MM.1S (cell line): Measurements from ENCODE around the gene ETFB.

Experiments
- DNase-seq: peaks from one replicate; pipeline ENCODE4 v3.0.0-alpha.2; 2015
- H2AFZ ChIP-seq: fragments of 300-600 bp; sonication (generic); 2 replicates; pipeline ENCODE4 v1.6.0; 2016; ENCODE audit warnings: antibody characterized with exemption, low read length
- H3F3A ChIP-seq: fragments of 300-600 bp; sonication (generic); 2 replicates; pipeline ENCODE4 v1.6.1; 2016; ENCODE audit warnings: mild to moderate bottlenecking, antibody characterized with exemption, low read length, moderate library complexity, mixed read lengths; ENCODE audit not compliant: insufficient read depth
- H3K27ac ChIP-seq: fragments of 300-600 bp; sonication (generic); 2 replicates; pipeline ENCODE4 v1.5.1; 2016; ENCODE audit warnings: mild to moderate bottlenecking, low read length
- H3K27me3 ChIP-seq: fragments of 300-600 bp; sonication (generic); replicated peaks from 2 replicates; pipeline ENCODE4 v1.6.0; 2016; ENCODE audit warnings: low read length; ENCODE audit not compliant: insufficient read depth
- H3K36me3 ChIP-seq: fragments of 300-600 bp; sonication (generic); replicated peaks from 2 replicates; pipeline ENCODE4 v1.6.1; 2016; ENCODE audit warnings: mild to moderate bottlenecking, low read length, mixed read lengths; ENCODE audit not compliant: insufficient read depth
- H3K4me1 ChIP-seq: fragments of 300-600 bp; sonication (generic); 2 replicates; pipeline ENCODE4 v1.6.1; 2016; ENCODE audit warnings: low read length, mixed read lengths
- H3K4me2 ChIP-seq: fragments of 300-600 bp; sonication (generic); 2 replicates; pipeline ENCODE4 v1.6.0; 2016; ENCODE audit warnings: low read depth, low read length
- H3K4me3 ChIP-seq: fragments of 300-600 bp; sonication (generic); 2 replicates; pipeline ENCODE4 v1.5.1; 2016; ENCODE audit warnings: low read length, mixed read lengths
- H3K79me2 ChIP-seq: fragments of 300-600 bp; sonication (generic); 2 replicates; pipeline ENCODE4 v1.6.1; 2016; ENCODE audit warnings: mixed run types, low read length, mixed read lengths
- H3K9ac ChIP-seq: fragments of 300-600 bp; sonication (generic); 2 replicates; pipeline ENCODE4 v1.6.1; 2016; ENCODE audit warnings: low read length, mixed read lengths
- H3K9me2 ChIP-seq: fragments of 300-600 bp; sonication (generic); replicated peaks from 2 replicates; pipeline ENCODE4 v1.6.1; 2016; ENCODE audit warnings: mild to moderate bottlenecking, low read length, mixed read lengths; ENCODE audit not compliant: insufficient read depth
- H3K9me3 ChIP-seq: fragments of 300-600 bp; sonication (generic); replicated peaks from 2 replicates; pipeline ENCODE4 v1.6.1; 2016; ENCODE audit warnings: mild to moderate bottlenecking, low read length, mixed read lengths; ENCODE audit not compliant: insufficient read depth
- H4K20me1 ChIP-seq: fragments of 300-600 bp; sonication (generic); 2 replicates; pipeline ENCODE4 v1.6.1; 2016; ENCODE audit warnings: mild to moderate bottlenecking, low read length, moderate library complexity, mixed read lengths; ENCODE audit not compliant: insufficient read depth
- EZH2 ChIP-seq: fragments of 300-600 bp; sonication (generic); optimal IDR thresholded peaks from 2 replicates; pipeline ENCODE3; 2017; ENCODE audit warnings: low read depth, mild to moderate bottlenecking, antibody characterized with exemption, low read length, mixed read lengths
- EZH2phosphoT487 ChIP-seq: fragments of 300-600 bp; sonication (generic); IDR thresholded peaks from 2 replicates; pipeline ENCODE4 v1.6.1; 2018; ENCODE audit warnings: antibody characterized with exemption, low read length
- TF ChIP-seq, protein P1 (sequence below): fragments of 300-600 bp; sonication (generic); IDR thresholded peaks from 2 replicates; pipeline ENCODE4 v1.5.1; 2016; ENCODE audit warnings: antibody characterized with exemption, low read length, mixed read lengths

Gene ETFB

DNA sequence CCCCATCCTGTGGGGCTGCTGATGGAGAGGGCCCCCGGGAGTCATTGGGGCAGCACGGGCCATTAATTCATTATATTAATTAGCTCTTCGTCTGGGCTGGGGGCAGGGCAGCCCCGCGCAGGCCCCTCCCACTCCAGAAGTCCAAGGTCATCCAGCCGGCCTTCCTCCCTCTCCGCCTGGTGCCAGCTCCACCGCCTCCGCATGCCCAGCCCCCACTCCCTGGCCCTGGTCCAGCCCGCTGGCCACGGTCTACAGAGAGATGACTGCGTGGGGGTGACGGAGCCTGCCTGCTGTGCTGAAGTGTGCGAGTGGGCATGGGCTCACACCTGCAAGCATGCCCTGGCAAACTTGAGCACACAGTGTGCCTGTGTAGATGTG, 45.9 kb downstream of the ETFB start:
- no peaks in the 10 kb centered on the region for H3K79me2 ChIP-seq
- no peaks in the 10 kb centered on the region for H3K27me3 ChIP-seq
- no peaks in the 10 kb centered on the region for H3K36me3 ChIP-seq
- H3K9me3 ChIP-seq = no peaks in the 10 kb centered on the region
- H4K20me1 ChIP-seq = no peaks in the 10 kb centered on the region
- H3K9me2 ChIP-seq = no peaks in the 10 kb centered on the region
- no peak overlapping the region for H3K9ac ChIP-seq
- H3K4me2 ChIP-seq = no peak overlapping the region
- no peak for DNase-seq
- no peaks in the 10 kb centered on the region for H3K4me1 ChIP-seq
- H2AFZ ChIP-seq = no peak overlapping the region
- H3F3A ChIP-seq = no peaks in the 10 kb centered on the region
- TF ChIP-seq EZH2phosphoT487 = no peak
- TF ChIP-seq EZH2 = no peak
- TF ChIP-seq, protein P1, sequence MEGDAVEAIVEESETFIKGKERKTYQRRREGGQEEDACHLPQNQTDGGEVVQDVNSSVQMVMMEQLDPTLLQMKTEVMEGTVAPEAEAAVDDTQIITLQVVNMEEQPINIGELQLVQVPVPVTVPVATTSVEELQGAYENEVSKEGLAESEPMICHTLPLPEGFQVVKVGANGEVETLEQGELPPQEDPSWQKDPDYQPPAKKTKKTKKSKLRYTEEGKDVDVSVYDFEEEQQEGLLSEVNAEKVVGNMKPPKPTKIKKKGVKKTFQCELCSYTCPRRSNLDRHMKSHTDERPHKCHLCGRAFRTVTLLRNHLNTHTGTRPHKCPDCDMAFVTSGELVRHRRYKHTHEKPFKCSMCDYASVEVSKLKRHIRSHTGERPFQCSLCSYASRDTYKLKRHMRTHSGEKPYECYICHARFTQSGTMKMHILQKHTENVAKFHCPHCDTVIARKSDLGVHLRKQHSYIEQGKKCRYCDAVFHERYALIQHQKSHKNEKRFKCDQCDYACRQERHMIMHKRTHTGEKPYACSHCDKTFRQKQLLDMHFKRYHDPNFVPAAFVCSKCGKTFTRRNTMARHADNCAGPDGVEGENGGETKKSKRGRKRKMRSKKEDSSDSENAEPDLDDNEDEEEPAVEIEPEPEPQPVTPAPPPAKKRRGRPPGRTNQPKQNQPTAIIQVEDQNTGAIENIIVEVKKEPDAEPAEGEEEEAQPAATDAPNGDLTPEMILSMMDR = no peak
- no peak overlapping the region for H3K4me3 ChIP-seq
- no peak overlapping the region for H3K27ac ChIP-seq

DNA sequence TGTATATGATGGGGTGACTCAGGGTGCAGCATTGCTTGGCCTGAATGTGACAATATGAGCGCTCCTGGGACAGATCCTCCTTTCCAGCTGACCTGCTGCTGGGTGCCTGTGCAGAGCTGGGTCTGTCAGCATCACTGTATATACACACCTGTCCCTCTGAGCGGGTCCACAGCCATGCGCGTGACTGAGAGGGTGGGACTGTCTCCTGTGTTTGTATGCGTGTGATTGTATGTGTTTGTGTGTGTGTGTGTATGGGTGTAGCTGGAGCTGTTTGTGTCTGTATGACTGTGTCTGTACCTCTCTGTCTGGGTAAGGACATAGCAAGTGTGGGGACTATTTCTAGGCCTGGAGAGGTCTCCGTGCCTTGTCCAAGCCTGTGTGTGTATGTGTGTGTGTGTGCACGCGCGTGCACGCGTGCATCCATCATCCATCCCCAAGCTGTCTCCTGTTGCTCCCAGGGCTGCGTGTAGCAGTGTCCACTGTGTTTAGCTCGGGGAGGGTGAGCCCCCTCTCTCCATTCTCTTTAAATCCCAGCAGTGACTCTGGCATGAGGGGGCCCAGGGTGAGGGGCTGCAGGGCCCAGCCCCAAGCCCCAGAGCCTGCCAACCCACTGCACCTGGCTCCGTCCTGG, 46.4 kb downstream of the ETFB start:
- Histone ChIP-seq H3K79me2 (no peaks in the 10 kb centered on the region), H3K4me3 (no peak overlapping the region), H3K9ac (no peak overlapping the region), H3K4me1 (no peaks in the 10 kb centered on the region), H3K36me3 (no peaks in the 10 kb centered on the region), H2AFZ (no peak overlapping the region), H4K20me1 (no peaks in the 10 kb centered on the region), H3K9me2 (no peaks in the 10 kb centered on the region), H3F3A (no peaks in the 10 kb centered on the region), H3K27ac (no peak overlapping the region), H3K9me3 (no peaks in the 10 kb centered on the region), H3K4me2 (no peak overlapping the region), H3K27me3 (no peaks in the 10 kb centered on the region)
- no peak for TF ChIP-seq EZH2
- no peak for DNase-seq

DNA sequence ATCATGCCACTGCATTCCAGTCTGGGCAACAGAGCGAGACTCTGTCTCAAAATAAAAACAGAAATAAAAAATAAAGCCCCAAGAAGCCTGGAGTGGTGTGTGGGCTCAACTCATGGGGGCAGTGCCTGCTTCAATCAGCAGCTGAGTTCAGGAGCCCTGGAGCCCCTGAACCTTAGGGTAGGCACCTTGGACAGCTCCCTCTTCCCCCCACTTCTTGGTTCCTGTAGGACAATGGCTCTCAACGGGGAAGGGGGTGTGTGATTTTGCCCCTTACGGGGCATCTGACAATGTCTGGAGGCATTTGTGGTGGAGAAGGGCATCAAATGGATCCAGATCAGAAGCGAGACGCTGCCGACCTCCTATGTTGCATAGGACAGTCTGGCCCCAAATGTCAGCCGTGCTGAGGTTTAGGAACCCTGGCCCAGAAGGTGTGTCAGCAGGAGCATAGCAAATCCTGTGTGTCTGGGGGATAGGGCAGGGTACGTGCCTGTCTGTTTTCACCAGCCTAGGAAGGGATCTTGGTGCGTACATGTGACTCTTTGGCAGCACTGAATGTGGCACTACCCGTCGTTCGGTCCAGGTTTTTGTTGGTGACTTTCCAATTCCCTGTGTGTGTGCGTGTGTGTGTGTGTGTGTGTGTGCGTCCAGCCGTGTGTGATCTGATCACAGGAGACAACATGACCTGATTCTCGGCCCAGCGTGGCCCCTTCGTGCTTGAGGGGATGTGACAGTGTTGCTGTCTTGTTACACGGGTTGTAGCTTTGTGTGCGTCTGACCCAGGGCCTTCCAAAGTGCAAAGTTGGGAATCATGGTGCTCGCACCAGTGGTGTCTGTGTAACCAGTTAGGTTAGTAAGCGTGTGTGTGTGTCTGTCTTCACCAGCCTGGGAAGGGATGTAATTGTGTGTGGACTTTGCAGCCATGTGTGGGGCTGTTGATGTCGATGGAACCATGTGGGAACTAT, 47.2 kb downstream of the ETFB start:
- no peak overlapping the region for H3K27ac ChIP-seq
- DNase-seq = no peak
- H3K9me2 ChIP-seq = no peaks in the 10 kb centered on the region
- H4K20me1 ChIP-seq = no peaks in the 10 kb centered on the region
- no peak overlapping the region for H3K9ac ChIP-seq
- TF ChIP-seq EZH2phosphoT487 = no peak
- TF ChIP-seq EZH2 = no peak
- TF ChIP-seq, protein P1 = no peak
- H3F3A ChIP-seq = no peaks in the 10 kb centered on the region
- H3K4me1 ChIP-seq = no peaks in the 10 kb centered on the region
- H3K27me3 ChIP-seq = no peaks in the 10 kb centered on the region
- H3K9me3 ChIP-seq = no peaks in the 10 kb centered on the region
- no peak overlapping the region for H3K4me3 ChIP-seq
- H3K4me2 ChIP-seq = no peak overlapping the region
- H2AFZ ChIP-seq = no peak overlapping the region
- no peaks in the 10 kb centered on the region for H3K36me3 ChIP-seq
- no peaks in the 10 kb centered on the region for H3K79me2 ChIP-seq

DNA sequence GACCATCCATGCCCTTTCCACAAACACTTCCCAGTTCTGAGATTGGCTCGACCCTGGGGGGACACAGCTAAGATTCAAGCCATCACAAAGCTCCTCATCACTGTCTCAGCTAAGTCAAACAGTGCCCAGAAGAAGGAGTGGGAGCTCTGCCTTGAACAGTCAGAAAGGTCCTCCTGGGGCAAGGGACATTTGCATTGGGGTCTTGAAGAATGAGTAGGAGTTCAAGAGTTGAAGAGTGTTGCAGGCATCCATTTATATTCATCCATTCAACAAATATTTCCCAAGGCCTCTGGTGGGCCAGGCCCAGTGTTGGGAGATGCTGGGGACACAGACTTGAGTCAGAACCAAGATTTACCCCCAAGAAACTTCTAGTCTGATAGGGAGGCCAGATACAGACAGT, 48.2 kb downstream of the ETFB start:
- Histone ChIP-seq H3K9me3 (no peaks in the 10 kb centered on the region), H3K4me2 (no peak overlapping the region), H3K79me2 (no peaks in the 10 kb centered on the region), H3K9me2 (no peaks in the 10 kb centered on the region), H4K20me1 (no peaks in the 10 kb centered on the region), H3F3A (no peaks in the 10 kb centered on the region), H2AFZ (no peak overlapping the region), H3K27me3 (no peaks in the 10 kb centered on the region), H3K36me3 (no peaks in the 10 kb centered on the region), H3K9ac (no peak overlapping the region), H3K27ac (no peak overlapping the region), H3K4me3 (no peak overlapping the region), H3K4me1 (no peaks in the 10 kb centered on the region)
- TF ChIP-seq EZH2 (no peak), EZH2phosphoT487 (no peak)
- TF ChIP-seq, protein P1 = no peak
- no peak for DNase-seq
